PFSK-1 (cell line): Measurements from ENCODE around the gene SYNJ2.

Experiments used
- FOXP2 ChIP-seq: optimal IDR thresholded peaks from 2 replicates; pipeline ENCODE3; 2011; ENCODE audit warnings: borderline replicate concordance, control low read depth, inconsistent platforms; ENCODE audit not compliant: insufficient read depth; ENCODE audit errors: extremely low read length, extremely low read depth
- POLR2AphosphoS5 ChIP-seq: IDR thresholded peaks from 2 replicates; pipeline ENCODE4 v1.6.1; 2012; ENCODE audit warnings: low read depth, mild to moderate bottlenecking, control low read depth, low read length, moderate library complexity
- SIN3A ChIP-seq: IDR thresholded peaks from 2 replicates; pipeline ENCODE4 v1.6.1; 2012; ENCODE audit warnings: mild to moderate bottlenecking, low read length, moderate library complexity, borderline replicate concordance; ENCODE audit not compliant: insufficient read depth
- TAF1 ChIP-seq: IDR thresholded peaks from 2 replicates; pipeline ENCODE4 v1.6.1; 2012; ENCODE audit warnings: low read length, control low read depth, borderline replicate concordance; ENCODE audit not compliant: insufficient read depth
- TF ChIP-seq, protein P1 (sequence below), 2 experiments: IDR thresholded peaks; 2 replicates each; pipeline versions ENCODE4 v1.6.1 to v1.8.0; 2011 to 2012; ENCODE audit warnings: low read depth in 2 of 2, low read length in 2 of 2, control low read depth in 1 of 2, inconsistent platforms in 1 of 2, mild to moderate bottlenecking in 1 of 2, moderate library complexity in 1 of 2; ENCODE audit not compliant: insufficient read depth in 1 of 2

DNA sequence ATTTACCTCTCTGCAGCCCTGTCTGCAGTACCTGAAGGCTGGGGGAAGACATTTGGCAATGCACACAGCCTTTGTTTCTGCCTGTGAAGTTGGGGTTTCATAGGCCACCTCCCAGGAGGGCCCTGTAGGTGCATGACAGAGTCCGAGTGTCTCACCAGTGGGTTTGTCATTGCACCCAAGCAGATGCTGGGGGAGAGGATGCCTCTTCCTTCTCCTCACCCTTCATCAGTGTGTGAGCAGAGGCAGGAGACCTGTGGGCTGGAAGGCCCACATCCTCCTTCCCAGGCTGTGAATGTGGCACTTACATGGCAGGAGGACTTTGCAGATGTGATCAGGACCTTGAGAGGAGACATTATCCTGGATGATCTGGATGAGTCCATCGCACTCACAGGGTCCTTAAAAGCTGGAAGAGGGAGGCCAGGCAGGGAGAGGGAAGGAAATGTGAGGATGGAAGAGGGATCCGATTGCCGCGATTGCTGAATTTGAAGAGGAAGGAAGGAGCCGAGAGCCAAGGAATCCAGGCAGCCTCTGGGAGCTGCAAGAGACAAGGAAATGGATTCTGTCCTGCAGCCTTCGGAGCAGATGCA lies 30.4 kb downstream of the SYNJ2 start:
- TF ChIP-seq POLR2AphosphoS5 (no peak), TAF1 (no peak), SIN3A (no peak), FOXP2 (no peak)
- TF ChIP-seq, protein P1, sequence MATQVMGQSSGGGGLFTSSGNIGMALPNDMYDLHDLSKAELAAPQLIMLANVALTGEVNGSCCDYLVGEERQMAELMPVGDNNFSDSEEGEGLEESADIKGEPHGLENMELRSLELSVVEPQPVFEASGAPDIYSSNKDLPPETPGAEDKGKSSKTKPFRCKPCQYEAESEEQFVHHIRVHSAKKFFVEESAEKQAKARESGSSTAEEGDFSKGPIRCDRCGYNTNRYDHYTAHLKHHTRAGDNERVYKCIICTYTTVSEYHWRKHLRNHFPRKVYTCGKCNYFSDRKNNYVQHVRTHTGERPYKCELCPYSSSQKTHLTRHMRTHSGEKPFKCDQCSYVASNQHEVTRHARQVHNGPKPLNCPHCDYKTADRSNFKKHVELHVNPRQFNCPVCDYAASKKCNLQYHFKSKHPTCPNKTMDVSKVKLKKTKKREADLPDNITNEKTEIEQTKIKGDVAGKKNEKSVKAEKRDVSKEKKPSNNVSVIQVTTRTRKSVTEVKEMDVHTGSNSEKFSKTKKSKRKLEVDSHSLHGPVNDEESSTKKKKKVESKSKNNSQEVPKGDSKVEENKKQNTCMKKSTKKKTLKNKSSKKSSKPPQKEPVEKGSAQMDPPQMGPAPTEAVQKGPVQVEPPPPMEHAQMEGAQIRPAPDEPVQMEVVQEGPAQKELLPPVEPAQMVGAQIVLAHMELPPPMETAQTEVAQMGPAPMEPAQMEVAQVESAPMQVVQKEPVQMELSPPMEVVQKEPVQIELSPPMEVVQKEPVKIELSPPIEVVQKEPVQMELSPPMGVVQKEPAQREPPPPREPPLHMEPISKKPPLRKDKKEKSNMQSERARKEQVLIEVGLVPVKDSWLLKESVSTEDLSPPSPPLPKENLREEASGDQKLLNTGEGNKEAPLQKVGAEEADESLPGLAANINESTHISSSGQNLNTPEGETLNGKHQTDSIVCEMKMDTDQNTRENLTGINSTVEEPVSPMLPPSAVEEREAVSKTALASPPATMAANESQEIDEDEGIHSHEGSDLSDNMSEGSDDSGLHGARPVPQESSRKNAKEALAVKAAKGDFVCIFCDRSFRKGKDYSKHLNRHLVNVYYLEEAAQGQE (IDR thresholded peaks at IDR 0.05; ENCODE audit: insufficient read depth in 1 of 2, low read depth in 2 of 2, low read length in 2 of 2): no peak
